Measurements from ENCODE around the gene SOWAHA.

GRCh38 chr5:132799392-132799791, 13.7 kb upstream of the SOWAHA start:
- TF ChIP-seq CTCF (IDR thresholded peaks at IDR 0.05; ENCODE audit: extremely low read depth in 1 of 2, insufficient read depth in 1 of 2, low read depth in 1 of 2, low read length in 2 of 2) = no peak
- TF ChIP-seq JUN (IDR thresholded peaks at IDR 0.05; ENCODE audit: borderline replicate concordance, insufficient read depth, insufficient read length, low read depth) = no peak
- TF ChIP-seq POLR2AphosphoS5 (IDR thresholded peaks at IDR 0.05; ENCODE audit: insufficient read depth, low read depth, low read length) = no peak
- no peak for TF ChIP-seq POLR2A (IDR thresholded peaks at IDR 0.05; ENCODE audit: low read depth, low read length)
- TF ChIP-seq, protein P1, sequence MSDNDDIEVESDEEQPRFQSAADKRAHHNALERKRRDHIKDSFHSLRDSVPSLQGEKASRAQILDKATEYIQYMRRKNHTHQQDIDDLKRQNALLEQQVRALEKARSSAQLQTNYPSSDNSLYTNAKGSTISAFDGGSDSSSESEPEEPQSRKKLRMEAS (IDR thresholded peaks at IDR 0.05; ENCODE audit: insufficient read depth, insufficient read length) = no peak
- no peak for TF ChIP-seq FOS (IDR thresholded peaks at IDR 0.05; ENCODE audit: borderline replicate concordance, insufficient read depth, low read length)

Data from endothelial cell of umbilical vein (primary cell).